SK-N-MC (cell line): ENCODE data around the gene MFSD12.

Experiments used
- EZH2 ChIP-seq: fragments of 200-600 bp; sonication (generic); IDR thresholded peaks from one replicate; pipeline ENCODE4 v1.6.1; 2017; ENCODE audit warnings: antibody characterized with exemption
- FOXP2 ChIP-seq: optimal IDR thresholded peaks from 2 replicates; pipeline ENCODE3; 2011; ENCODE audit warnings: mild to moderate bottlenecking, moderate library complexity; ENCODE audit not compliant: insufficient read depth; ENCODE audit errors: extremely low read length, control extremely low read depth
- POLR2AphosphoS5 ChIP-seq: IDR thresholded peaks from 2 replicates; pipeline ENCODE4 v1.6.1; 2012; ENCODE audit warnings: mild to moderate bottlenecking, low read depth, low read length, borderline replicate concordance

- TF ChIP-seq EZH2 (no peak), POLR2AphosphoS5 (no peak), FOXP2 (no peak)
Measured at GRCh38 chr19:3521104-3521445, 36.3 kb downstream of the MFSD12 start.
